ACC112 (cell line): ENCODE data around the gene CERS6.

Source experiments
- H2AFZ ChIP-seq: fragments of 200-600 bp; sonication (generic); one replicate; pipeline ENCODE4 v1.6.0; 2017; ENCODE audit warnings: antibody characterized with exemption, low read length; ENCODE audit not compliant: unreplicated experiment
- H3K27ac ChIP-seq: fragments of 200-600 bp; sonication (generic); 2 replicates; pipeline ENCODE4 v1.5.1; 2014; ENCODE audit warnings: low read depth, mild to moderate bottlenecking, antibody characterized with exemption, low read length, moderate library complexity
- H3K27me3 ChIP-seq: fragments of 200-600 bp; sonication (generic); 2 replicates; pipeline ENCODE4 v1.6.1; 2014; ENCODE audit warnings: mild to moderate bottlenecking, antibody characterized with exemption, low read length, moderate library complexity, mixed read lengths; ENCODE audit not compliant: insufficient read depth
- H3K36me3 ChIP-seq: fragments of 200-600 bp; sonication (generic); 2 replicates; pipeline ENCODE4 v1.6.1; 2016; ENCODE audit warnings: mild to moderate bottlenecking, antibody characterized with exemption, low read length, moderate library complexity, mixed read lengths; ENCODE audit not compliant: insufficient read depth
- H3K4me1 ChIP-seq: fragments of 200-600 bp; sonication (generic); one replicate; pipeline ENCODE4 v1.6.1; 2016; ENCODE audit warnings: low read length, mixed read lengths; ENCODE audit not compliant: insufficient read depth, unreplicated experiment, control insufficient read depth
- H3K4me3 ChIP-seq: fragments of 200-600 bp; sonication (generic); 2 replicates; pipeline ENCODE4 v1.5.1; 2014; ENCODE audit warnings: mild to moderate bottlenecking, low read depth, low read length
- H3K79me2 ChIP-seq: fragments of 200-600 bp; sonication (generic); one replicate; pipeline ENCODE4 v1.6.0; 2016; ENCODE audit warnings: low read length; ENCODE audit not compliant: control insufficient read depth, unreplicated experiment, insufficient read depth

CERS6 gene

GRCh38 chr2:168811696-168812095, 355.6 kb downstream of the CERS6 start:
- Histone ChIP-seq H3K36me3 (no peaks in the 10 kb centered on the region), H3K27me3 (no peaks in the 10 kb centered on the region), H3K4me3 (no peak overlapping the region), H3K79me2 (no peaks in the 10 kb centered on the region), H3K4me1 (peaks cover 6% of the 10 kb centered on the region), H3K27ac (no peak overlapping the region), H2AFZ (no peak overlapping the region)

DNA sequence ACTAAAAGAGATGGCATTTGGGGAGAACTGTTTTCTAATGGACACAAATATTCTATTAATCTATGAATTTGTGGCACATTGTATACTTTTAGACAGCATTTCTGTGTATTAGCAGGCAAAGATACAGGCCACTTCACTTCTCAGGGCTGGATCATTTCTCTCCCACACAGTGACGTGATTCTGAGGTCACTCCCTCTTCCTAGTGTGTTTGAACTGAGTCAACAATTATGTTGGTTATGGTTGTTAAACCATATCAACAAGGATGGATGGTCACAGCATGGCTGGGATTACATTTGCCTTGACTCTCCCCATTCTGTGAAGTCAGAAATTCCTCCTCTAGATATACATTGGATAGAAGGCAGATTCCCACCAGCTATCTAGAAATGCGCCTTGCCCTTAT, 358.0 kb downstream of the CERS6 start:
- H3K27me3 ChIP-seq, result no peaks in the 10 kb centered on the region
- H3K79me2 ChIP-seq, result no peaks in the 10 kb centered on the region
- no peak overlapping the region for H3K4me3 ChIP-seq
- no peak overlapping the region for H3K27ac ChIP-seq
- no peaks in the 10 kb centered on the region for H3K36me3 ChIP-seq
- H2AFZ ChIP-seq, result no peak overlapping the region
- H3K4me1 ChIP-seq, result peaks cover 11% of the 10 kb centered on the region

DNA sequence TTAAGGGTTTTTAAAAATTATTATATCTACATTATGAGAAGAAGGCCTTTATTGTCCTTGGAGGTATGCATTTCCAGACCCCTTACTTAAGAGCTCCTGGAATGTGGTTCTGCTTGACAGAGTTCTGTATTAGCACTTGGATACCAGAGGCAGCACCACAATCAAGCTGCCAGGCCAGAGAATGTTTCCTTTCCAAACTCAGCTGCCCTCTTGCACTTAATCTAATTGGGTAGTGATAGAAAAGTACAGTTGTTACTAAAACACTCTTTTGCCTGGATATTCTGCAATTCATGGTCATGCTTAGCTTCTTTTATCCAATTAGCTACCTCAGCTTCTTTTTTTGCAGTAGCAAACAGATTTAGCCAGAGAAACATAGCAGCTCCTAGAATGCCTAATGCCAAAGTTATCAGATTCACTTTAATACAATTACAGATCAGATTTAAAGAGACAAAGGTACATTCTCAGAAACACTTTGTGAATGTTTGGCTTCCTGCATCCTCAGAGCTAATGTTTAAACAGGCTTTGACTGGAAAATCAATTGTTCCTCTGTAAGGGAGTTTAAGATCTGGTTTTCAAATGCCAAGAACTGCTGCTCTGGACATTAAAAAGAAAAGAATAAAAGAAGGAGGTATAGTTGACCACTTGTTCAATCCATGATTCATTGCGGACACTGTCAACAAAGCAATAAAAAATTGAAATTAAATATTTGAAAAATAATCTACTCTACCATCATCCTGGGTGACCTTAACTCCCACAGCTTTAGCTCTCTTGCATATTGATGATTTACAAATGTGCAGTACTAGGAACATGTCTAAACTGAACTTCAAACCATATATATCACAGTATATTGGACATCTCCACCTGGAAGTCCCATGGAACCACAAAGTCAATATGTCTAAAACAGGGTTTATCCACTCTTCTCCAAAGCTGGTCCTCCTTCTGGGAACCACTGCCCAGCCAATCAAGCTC, 359.2 kb downstream of the CERS6 start:
- Histone ChIP-seq H3K27me3 (no peaks in the 10 kb centered on the region), H2AFZ (no peak overlapping the region), H3K4me1 (peaks cover 15% of the 10 kb centered on the region), H3K79me2 (no peaks in the 10 kb centered on the region), H3K36me3 (no peaks in the 10 kb centered on the region), H3K4me3 (no peak overlapping the region), H3K27ac (no peak overlapping the region)

- Histone ChIP-seq H3K27me3 (no peaks in the 10 kb centered on the region), H3K27ac (no peak overlapping the region), H2AFZ (no peak overlapping the region), H3K79me2 (no peaks in the 10 kb centered on the region), H3K4me3 (no peak overlapping the region), H3K36me3 (no peaks in the 10 kb centered on the region), H3K4me1 (peaks cover 15% of the 10 kb centered on the region)
Observed at GRCh38 chr2:168816369-168816768, 360.3 kb downstream of the CERS6 start.

GRCh38 chr2:168819050-168819715, 363.1 kb downstream of the CERS6 start:
- Histone ChIP-seq H3K27me3 (no peaks in the 10 kb centered on the region), H2AFZ (peak overlapping the region; percentile 33), H3K36me3 (no peaks in the 10 kb centered on the region), H3K4me1 (peaks cover 15% of the 10 kb centered on the region), H3K4me3 (no peak overlapping the region), H3K79me2 (no peaks in the 10 kb centered on the region), H3K27ac (no peak overlapping the region)

GRCh38 chr2:168819829-168820489, 363.9 kb downstream of the CERS6 start:
- no peak overlapping the region for H2AFZ ChIP-seq
- peaks cover 15% of the 10 kb centered on the region for H3K4me1 ChIP-seq
- no peaks in the 10 kb centered on the region for H3K36me3 ChIP-seq
- no peak overlapping the region for H3K27ac ChIP-seq
- H3K79me2 ChIP-seq, result no peaks in the 10 kb centered on the region
- no peak overlapping the region for H3K4me3 ChIP-seq
- H3K27me3 ChIP-seq, result no peaks in the 10 kb centered on the region

GRCh38 chr2:168821577-168821976, 365.5 kb downstream of the CERS6 start:
- Histone ChIP-seq H3K36me3 (no peaks in the 10 kb centered on the region), H3K27ac (no peak overlapping the region), H3K4me1 (peaks cover 10% of the 10 kb centered on the region), H3K4me3 (no peak overlapping the region), H2AFZ (no peak overlapping the region), H3K79me2 (no peaks in the 10 kb centered on the region), H3K27me3 (no peaks in the 10 kb centered on the region)

GRCh38 chr2:168821992-168822391, 365.9 kb downstream of the CERS6 start:
- no peaks in the 10 kb centered on the region for H3K36me3 ChIP-seq
- peaks cover 6% of the 10 kb centered on the region for H3K4me1 ChIP-seq
- H3K27me3 ChIP-seq, result no peaks in the 10 kb centered on the region
- H3K27ac ChIP-seq, result no peak overlapping the region
- no peaks in the 10 kb centered on the region for H3K79me2 ChIP-seq
- H3K4me3 ChIP-seq, result no peak overlapping the region
- no peak overlapping the region for H2AFZ ChIP-seq
